Glutamatergic neuron (in vitro differentiated cells): ENCODE data around the gene TMEM178A. TPM values are rescaled to one million over a fixed set of nuclear protein-coding genes. Genes with fewer than 3 reads are reported as not detected.
"Not testable (repeated sequence)": the region's sequence is repeated elsewhere in the genome, so short reads cannot be mapped to it uniquely, and the experiment has no call there.

Experiments
- DNase-seq: peaks from one replicate; pipeline ENCODE4 v3.0.0; 2022
- H3K27ac Mint-ChIP-seq: one replicate; pipeline ENCODE4 v1.8.0; 2020; ENCODE audit warnings: mild to moderate bottlenecking, mixed read lengths, inconsistent platforms; ENCODE audit not compliant: unreplicated experiment
- H3K27me3 Mint-ChIP-seq: one replicate; pipeline ENCODE4 v1.8.0; 2020; ENCODE audit warnings: mild to moderate bottlenecking, moderate library complexity, mixed read lengths, inconsistent platforms; ENCODE audit not compliant: unreplicated experiment
- H3K36me3 Mint-ChIP-seq: one replicate; pipeline ENCODE4 v1.8.0; 2020; ENCODE audit warnings: mild to moderate bottlenecking, mixed read lengths, inconsistent platforms; ENCODE audit not compliant: unreplicated experiment
- H3K4me1 Mint-ChIP-seq: one replicate; pipeline ENCODE4 v1.8.0; 2020; ENCODE audit warnings: mild to moderate bottlenecking, low read depth, mixed read lengths, inconsistent platforms; ENCODE audit not compliant: unreplicated experiment
- H3K4me3 Mint-ChIP-seq: one replicate; pipeline ENCODE4 v1.8.0; 2020; ENCODE audit warnings: mild to moderate bottlenecking, mixed read lengths, inconsistent platforms; ENCODE audit not compliant: unreplicated experiment
- H3K9me3 Mint-ChIP-seq: one replicate; pipeline ENCODE4 v1.8.0; 2020; ENCODE audit warnings: mild to moderate bottlenecking, moderate library complexity, mixed read lengths, inconsistent platforms; ENCODE audit not compliant: unreplicated experiment
- total RNA-seq: library from RNA; stranded (reverse); fragmentation: NEBNext Ultra II Directional; extraction: Animal tissue kit (Norgen Biotek cat#: 25700); gene quantifications from one replicate; pipeline ENCODE4 v1.2.1, GENCODE V29; 2021; ENCODE audit not compliant: unreplicated experiment
- TF ChIP-seq, protein P1 (sequence below): fragments of 200-600 bp; sonication (generic); IDR thresholded peaks from one replicate; pipeline ENCODE4 v1.5.0; 2021; ENCODE audit not compliant: partially characterized antibody, unreplicated experiment

TMEM178A gene
- total RNA-seq, 1 donor from 2014 or later, result 12.5 TPM

DNA sequence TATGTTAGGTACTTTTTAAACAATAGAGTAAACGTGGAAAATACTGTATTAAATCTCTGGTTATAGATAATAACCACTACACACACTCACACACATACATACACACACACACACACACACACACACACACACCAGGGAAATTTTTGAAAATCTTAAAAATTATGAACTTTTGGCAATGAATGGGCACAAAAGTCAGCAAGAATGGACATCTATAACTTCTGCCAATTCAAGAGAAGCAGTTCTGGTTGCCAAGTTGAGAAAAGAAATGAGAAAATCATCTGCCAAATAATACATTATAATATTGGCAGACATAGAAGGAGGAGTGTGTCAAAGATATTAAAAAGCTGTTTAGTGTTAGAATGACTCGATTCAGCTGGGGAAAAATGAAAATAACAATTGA is 42.9 kb upstream of the TMEM178A start:
- H3K4me1 Mint-ChIP-seq, result peaks cover 2% of the 10 kb centered on the region
- H3K27me3 Mint-ChIP-seq, result peaks cover 1% of the 10 kb centered on the region
- no peak overlapping the region for H3K27ac Mint-ChIP-seq
- DNase-seq, result no peak
- no peaks in the 10 kb centered on the region for H3K36me3 Mint-ChIP-seq
- H3K4me3 Mint-ChIP-seq, result no peak overlapping the region
- TF ChIP-seq, protein P1, sequence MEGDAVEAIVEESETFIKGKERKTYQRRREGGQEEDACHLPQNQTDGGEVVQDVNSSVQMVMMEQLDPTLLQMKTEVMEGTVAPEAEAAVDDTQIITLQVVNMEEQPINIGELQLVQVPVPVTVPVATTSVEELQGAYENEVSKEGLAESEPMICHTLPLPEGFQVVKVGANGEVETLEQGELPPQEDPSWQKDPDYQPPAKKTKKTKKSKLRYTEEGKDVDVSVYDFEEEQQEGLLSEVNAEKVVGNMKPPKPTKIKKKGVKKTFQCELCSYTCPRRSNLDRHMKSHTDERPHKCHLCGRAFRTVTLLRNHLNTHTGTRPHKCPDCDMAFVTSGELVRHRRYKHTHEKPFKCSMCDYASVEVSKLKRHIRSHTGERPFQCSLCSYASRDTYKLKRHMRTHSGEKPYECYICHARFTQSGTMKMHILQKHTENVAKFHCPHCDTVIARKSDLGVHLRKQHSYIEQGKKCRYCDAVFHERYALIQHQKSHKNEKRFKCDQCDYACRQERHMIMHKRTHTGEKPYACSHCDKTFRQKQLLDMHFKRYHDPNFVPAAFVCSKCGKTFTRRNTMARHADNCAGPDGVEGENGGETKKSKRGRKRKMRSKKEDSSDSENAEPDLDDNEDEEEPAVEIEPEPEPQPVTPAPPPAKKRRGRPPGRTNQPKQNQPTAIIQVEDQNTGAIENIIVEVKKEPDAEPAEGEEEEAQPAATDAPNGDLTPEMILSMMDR, result no peak
- H3K9me3 Mint-ChIP-seq, result no peaks in the 10 kb centered on the region

DNA sequence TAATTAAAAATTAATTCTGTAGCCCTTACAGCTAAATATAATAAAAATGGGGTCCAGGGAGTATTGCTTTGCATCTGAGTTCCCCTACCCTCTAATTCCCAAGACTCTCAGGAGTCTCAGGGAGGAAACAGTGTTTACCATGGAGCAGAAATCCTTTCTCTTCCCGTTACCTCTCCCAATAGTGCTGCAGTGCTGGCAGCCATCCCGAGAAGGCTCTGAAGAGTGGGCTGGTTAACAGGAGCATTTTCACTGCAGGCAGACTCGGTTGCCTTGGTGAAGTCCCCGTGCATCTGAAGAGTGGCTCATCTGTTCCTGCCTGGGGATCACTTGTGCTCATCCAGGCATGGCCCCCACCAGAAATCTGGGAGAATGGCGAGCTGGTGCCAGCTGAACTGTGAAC is 41.8 kb upstream of the TMEM178A start:
- H3K9me3 Mint-ChIP-seq, result no peaks in the 10 kb centered on the region
- no peak for DNase-seq
- H3K36me3 Mint-ChIP-seq, result no peaks in the 10 kb centered on the region
- H3K4me1 Mint-ChIP-seq, result peaks cover 2% of the 10 kb centered on the region
- no peak overlapping the region for H3K27ac Mint-ChIP-seq
- TF ChIP-seq, protein P1, result no peak
- H3K27me3 Mint-ChIP-seq, result peaks cover 1% of the 10 kb centered on the region
- H3K4me3 Mint-ChIP-seq, result no peak overlapping the region

DNA sequence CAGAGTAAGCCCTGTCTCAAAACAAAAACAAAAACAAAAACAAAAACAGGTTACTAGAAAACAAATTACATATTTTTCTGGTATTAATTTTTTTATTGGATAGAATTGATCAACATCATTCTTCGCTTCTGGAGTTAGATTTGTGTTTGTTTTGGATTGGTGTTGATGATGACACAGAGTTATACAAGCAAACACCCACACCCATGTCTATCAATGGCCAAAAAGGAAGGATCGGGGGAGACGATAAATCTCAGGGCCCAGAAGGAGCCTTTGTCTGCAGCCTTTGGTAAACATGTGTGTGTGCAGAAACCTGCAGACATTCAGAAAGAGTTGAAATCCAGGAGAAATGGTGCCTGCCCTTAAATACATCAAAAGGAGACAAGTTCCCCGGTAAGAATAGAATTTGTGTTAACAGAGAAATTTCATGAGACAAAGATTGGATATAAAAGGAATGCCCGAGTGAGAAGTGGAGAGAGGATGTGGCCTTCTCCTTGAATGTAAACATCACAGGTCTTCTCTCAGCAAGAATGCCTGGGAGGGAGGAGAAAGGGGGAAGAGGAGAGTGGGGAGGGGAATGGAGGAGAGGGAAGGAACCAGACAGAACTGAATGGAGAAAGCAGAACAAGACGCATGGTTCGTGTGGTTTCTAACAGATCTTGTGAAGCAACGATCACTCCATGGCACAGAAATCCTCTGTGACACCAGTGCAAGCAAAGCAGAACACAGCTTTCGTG is 40.4 kb upstream of the TMEM178A start:
- no peak for DNase-seq
- Mint-ChIP-seq H3K9me3 (no peaks in the 10 kb centered on the region), H3K4me1 (peaks cover 2% of the 10 kb centered on the region), H3K27ac (no peak overlapping the region), H3K27me3 (peaks cover 4% of the 10 kb centered on the region), H3K36me3 (peaks cover 5% of the 10 kb centered on the region), H3K4me3 (no peak overlapping the region)
- TF ChIP-seq, protein P1, result no peak

DNA sequence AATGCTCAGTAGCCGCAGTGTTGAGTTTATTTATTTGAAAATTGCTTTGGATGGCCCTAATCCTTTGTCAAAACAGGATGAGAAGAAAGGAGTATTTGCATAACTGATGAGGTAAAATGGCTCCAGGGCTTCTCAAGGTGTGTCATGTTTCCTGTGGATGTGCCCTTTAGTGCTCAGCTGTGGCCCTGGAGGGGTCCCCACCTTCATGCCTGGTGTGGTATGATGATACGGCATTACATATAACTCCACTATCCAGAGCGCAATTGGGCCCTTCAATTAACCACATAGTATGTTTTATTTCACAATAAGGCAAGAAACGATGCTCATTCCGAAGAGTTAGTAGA is 39.8 kb upstream of the TMEM178A start:
- Mint-ChIP-seq H3K4me1 (peaks cover 2% of the 10 kb centered on the region), H3K27ac (no peak overlapping the region), H3K36me3 (peaks cover 5% of the 10 kb centered on the region), H3K9me3 (no peaks in the 10 kb centered on the region), H3K27me3 (peaks cover 4% of the 10 kb centered on the region), H3K4me3 (no peak overlapping the region)
- no peak for DNase-seq
- TF ChIP-seq, protein P1, result no peak

DNA sequence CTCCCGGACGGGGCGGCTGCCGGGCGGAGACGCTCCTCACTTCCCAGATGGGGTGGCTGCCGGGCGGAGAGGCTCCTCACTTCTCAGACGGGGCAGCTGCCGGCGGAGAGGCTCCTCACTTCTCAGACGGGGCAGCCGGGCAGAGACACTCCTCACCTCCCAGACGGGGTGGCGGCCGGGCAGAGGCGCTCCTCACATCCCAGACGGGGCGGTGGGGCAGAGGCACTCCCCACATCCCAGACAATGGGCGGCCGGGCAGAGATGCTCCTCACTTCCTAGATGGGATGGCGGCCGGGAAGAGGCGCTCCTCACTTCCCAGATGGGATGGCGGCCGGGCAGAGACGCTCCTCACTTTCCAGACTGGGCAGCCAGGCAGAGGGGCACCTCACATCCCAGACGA is 37.4 kb upstream of the TMEM178A start:
- H3K4me3 Mint-ChIP-seq, H3K4me1 Mint-ChIP-seq, H3K36me3 Mint-ChIP-seq: not testable (repeated sequence)

More for the DNA sequence above, 37.4 kb upstream of the TMEM178A start:
- not testable (repeated sequence) for H3K27me3 Mint-ChIP-seq, H3K9me3 Mint-ChIP-seq, H3K27ac Mint-ChIP-seq, DNase-seq
